ENCODE data around the gene LRRC27.

Gene LRRC27

DNA sequence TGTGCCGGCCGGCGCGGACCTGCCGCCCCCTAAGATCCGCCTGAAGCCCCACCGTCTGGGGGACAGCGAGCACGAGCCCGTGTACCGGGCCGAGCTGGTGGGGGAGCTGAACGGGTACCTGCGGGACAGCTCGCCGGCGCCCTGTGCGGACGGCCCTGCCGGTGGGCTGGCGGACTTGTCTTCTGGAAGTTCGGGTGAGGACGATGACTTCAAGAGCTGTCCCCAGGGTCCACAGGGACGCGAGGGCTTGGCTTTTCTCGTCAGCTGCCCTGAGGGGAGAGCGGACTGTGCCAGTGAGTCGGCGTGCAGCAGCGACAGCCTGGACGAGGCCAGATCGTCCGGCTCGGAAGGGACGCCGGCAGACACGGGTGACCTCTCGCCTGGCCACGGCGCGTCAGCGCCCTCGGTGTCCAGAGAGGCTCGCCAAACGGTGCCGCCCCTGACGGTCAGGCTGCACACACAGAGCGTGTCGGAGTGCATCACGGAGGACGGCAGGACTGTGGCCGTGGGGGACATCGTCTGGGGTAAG is 73.5 kb downstream of the LRRC27 start:
- DNase-seq, result no peak

DNA sequence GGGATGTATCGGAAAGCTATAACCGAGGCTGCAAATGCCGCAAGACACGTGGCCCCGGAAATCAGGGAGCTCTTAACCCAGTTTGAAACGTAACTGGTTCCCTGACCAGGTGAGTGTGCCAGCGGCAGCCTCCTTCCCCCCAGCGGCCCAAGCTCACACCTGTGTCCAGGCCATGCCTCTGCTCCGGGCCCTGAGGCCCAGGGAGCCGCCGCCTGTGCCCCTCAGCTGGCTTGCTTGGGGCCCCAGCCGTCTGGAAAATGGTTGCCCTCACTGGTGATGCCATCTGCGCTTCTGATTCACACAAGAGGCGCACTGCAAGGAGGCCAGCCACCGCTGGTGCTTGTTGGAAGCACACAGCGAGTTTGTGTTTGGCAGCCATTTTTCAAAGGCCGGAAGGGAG is 74.2 kb downstream of the LRRC27 start:
- DNase-seq, result no peak

DNA sequence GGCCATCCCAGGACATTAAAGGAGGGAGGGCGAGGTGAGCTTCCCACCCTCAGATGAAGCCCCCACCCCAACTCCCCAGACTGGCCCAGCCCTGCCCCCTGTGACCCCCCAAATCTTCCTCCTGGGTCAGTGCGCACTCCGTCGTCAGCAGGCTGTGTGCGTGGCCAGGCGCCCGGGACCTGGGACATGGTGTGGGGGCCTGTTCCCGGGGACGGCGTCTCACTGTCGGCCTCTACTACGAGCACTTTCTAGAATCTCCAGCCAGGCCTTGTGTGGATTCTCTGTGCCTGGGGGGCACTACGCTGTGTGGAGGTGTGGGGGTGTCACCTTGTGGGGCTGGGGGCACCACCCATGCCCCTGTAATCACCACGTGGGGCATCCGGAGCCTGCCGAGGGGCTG is 74.8 kb downstream of the LRRC27 start:
- DNase-seq, result no peak

- DNase-seq, result no peak
Measured at GRCh38 chr10:132407243-132407746, 75.3 kb downstream of the LRRC27 start.

GRCh38 chr10:132407846-132408278 is 75.9 kb downstream of the LRRC27 start:
- no peak for DNase-seq

GRCh38 chr10:132408367-132408781 is 76.4 kb downstream of the LRRC27 start:
- DNase-seq, result no peak

- no peak for DNase-seq
Measured at GRCh38 chr10:132408823-132409666, 77.1 kb downstream of the LRRC27 start.

- DNase-seq, result no peak
Measured at GRCh38 chr10:132409667-132410028, 77.7 kb downstream of the LRRC27 start.

GRCh38 chr10:132410056-132410778 is 78.2 kb downstream of the LRRC27 start:
- no peak for DNase-seq

DNA sequence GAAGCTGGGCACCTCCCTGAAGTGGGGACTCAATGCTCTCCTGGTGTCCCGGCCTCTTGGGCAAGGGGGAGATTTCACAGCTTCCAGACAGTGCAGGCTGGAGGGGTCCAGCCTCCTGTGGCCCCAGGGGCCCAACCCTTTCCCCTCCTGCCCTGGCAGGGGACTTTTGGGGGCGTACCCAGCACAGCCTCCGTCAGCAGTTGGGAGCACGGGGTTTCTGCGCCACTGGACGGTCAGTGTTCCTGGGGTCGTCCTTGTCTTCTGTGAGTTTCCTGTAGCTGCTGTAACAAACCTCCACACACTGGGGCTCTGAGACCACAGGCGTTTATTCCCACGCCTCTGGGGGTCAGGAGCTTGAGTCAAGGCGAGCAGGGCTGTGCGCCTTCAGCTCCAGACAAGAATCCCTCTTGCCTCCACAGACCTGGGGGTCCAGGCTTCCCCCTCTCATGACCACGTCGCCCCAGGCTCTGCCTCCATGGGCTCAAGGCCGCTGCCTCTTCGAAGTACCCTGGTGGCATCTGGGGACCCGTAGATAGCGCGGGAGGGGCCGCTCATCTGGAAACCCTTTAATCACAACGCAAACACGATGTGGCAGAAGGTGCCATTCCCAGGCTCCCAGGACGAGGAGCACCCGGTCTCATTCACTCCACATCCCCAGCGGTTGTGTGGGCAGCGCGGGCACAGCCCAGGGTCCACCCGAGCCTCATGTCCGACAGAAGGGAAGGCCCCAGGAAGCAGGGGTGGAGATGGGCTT is 79.0 kb downstream of the LRRC27 start:
- no peak for DNase-seq

- no peak for DNase-seq
Measured at GRCh38 chr10:132411561-132412253, 79.7 kb downstream of the LRRC27 start.

DNA sequence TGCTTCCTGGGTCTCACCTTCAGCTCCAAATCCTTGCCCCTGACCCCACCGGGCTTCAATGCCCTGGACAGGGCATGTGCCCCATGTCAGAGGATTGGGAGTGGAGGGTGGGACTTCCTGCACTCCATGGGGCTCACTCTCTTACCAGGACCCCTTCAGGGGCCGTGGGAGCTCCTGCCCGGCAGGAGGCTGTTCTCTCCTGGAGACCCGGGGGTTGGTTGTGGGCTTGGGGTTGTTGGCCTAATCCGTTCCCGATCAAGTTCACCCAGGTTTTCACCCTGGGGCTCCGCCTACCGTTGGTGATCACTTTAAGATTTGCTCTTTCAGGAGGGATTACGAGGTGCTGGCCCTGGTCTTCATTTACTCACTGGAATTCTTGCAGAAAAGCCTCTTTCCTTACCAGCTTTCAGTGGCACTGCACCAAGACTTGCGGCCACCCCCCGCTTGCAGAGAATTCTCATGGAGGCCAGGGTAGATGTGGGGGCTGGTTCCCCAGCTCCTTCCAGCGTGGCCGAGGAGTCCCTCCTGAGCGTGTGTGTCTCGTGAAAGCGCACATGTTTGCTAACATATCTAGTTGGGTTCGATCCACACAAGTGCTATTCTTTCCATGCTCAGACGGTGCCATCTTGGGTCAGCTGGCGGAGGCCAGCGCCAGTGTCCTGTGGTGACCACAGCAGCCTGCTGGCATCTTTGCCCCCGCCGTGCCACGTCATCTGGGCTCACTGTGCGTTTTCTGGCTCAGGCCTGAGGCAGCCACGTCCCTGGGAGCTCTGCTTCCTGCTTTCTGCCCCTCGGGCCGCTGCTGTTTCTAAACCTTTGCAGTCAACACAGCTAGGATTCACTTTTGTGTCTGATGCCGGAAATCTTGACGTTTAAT is 80.6 kb downstream of the LRRC27 start:
- DNase-seq, result no peak

DNA sequence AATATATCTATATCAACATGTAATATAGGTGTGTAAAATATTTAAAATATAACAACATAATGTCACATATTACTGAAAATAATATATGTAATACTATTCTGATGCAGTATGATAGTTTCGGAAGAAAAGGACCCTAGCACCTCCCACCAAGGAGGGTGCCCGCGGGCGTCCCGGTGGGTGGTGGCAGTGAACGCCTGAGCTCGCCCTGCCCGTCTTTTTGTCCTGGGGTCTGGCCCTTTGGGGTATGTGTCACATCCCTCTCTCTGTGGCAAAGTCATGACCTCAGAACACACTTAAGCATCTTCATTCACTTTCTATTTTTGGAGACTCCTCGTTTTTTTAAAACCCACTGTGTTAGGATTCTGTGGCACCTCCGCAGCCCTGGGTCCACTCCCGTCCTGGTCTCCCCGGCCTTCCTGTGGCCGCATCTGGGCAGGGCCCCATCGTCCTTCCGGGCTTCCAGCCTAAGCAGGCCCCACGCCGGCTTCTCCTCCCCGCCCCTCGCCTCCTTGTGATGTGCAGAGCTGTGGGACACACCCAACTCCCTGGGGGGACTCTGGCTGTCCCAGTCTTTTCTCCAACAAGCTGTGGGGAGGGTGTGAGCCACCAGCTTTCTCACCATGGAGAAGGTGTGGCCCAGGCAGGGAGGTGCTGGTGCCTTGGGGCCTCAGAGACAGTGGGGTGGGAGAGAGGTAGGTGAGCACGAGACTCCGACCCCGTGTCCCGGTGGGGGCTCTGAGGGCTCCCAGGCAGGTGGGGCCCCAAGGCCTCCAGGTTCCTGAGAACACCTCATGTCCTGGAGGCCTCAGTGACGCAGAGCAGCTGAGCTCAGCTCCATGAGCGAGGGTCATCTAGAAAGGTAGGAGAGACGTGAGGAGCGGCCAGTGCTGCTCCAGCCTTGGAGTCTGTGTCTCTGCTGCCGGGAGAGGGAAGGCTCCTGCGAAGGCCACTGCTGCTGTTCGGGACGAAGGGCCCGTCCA is 81.5 kb downstream of the LRRC27 start:
- DNase-seq, result no peak

GRCh38 chr10:132414402-132415016 is 82.5 kb downstream of the LRRC27 start:
- no peak for DNase-seq

GRCh38 chr10:132415255-132415654 is 83.3 kb downstream of the LRRC27 start:
- no peak for DNase-seq

- no peak for DNase-seq
Measured at GRCh38 chr10:132415956-132416355, 84.0 kb downstream of the LRRC27 start.

DNA sequence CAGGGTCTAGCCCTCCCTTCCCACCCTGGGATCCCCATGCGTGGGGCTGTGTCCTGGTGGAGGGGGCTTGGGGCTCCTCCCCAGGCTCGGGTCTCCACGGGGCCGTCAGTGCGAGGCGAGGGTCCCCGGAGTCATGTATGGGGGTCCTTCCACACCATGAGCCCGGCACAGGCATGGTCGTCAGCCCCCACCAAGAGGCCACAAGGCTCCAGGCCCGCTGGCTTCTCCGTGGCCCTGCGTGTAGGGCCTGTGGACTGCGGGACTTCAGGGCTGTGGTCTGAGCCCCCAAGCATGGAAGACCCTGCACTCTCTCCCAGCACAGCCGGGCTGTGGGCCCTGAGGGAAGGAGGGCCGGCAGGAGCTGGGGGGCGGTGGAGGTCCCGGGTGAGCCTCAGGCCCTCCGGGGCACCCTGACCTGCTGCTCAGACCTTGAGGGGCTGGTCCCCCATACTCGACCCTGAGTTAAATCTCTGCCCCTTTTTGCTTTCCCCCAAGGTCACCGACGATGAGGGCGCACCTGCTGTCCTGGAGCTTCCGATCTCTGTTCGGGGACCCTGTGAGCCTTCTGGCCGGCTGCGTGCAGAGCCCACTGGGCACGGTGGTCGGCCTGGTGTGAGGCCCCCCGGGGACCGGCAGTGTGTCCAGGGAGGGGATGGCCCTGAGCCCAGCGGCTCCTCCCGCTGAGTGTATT is 84.7 kb downstream of the LRRC27 start:
- DNase-seq, result no peak

DNA sequence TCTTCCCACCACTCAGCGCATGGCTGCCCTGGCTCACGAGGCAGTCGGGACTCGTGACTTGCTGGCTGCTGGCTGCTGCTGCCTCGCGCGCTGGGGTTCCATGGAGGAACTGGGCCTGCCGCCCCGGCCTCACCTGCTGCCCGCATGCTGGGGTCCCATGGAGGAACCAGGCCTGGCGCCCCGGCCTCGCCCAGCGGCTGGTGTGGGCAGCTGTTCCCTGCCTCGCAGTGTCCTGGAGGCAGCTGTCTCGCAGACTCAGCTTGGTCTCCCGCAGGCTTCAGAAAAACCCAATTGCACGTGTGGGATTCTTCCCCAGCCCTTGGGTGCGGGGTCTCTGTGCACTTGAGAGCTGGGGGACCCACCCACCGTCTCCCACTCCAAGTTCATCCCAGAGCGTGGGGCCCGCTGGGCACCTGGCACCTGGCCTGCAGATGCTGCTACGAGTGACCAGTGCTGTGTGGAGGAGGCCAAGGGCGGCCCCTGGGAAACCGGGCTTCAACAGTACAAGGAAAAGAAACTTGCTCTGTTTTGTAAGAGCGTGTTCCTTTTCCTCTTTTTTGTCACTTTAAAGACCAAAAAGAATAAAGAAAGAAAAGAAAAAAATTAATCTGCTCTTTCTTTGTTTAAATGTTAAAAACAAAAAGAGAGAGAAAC is 85.4 kb downstream of the LRRC27 start:
- no peak for DNase-seq
